ENCODE data around the gene TPSAB1. TPM values are rescaled to one million over a fixed set of nuclear protein-coding genes. Genes with fewer than 3 reads are reported as not detected.
A peak's percentile ranks its signal among the peaks of the same experiment; 100 is the strongest.

Gene TPSAB1
- total RNA-seq, 1 donor from 2014 or later: not detected

- peaks cover 19% of the 10 kb centered on the region for H3K9me3 Mint-ChIP-seq (ENCODE audit: unreplicated experiment)
- no peaks in the 10 kb centered on the region for H3K36me3 Mint-ChIP-seq (ENCODE audit: unreplicated experiment)
These were observed 18.6 kb upstream of the TPSAB1 start for GRCh38 chr16:1221628-1222552.

GRCh38 chr16:1222553-1223354 is 17.8 kb upstream of the TPSAB1 start:
- peaks cover 6% of the 10 kb centered on the region for H3K4me1 Mint-ChIP-seq (ENCODE audit: low read depth, unreplicated experiment)
- DNase-seq: no peak
- no peak for TF ChIP-seq CTCF (IDR thresholded peaks at IDR 0.05; ENCODE audit: partially characterized antibody, unreplicated experiment)
- H3K27me3 Mint-ChIP-seq (ENCODE audit: unreplicated experiment): peaks cover 19% of the 10 kb centered on the region
- peaks cover 22% of the 10 kb centered on the region for H3K9me3 Mint-ChIP-seq (ENCODE audit: unreplicated experiment)
- H3K36me3 Mint-ChIP-seq (ENCODE audit: unreplicated experiment): no peaks in the 10 kb centered on the region
- no peak overlapping the region for H3K27ac Mint-ChIP-seq (ENCODE audit: unreplicated experiment)
- no peak overlapping the region for H3K4me3 Mint-ChIP-seq (ENCODE audit: unreplicated experiment)

More at GRCh38 chr16:1221628-1222552, 18.6 kb upstream of the TPSAB1 start:
- peak overlapping the region; percentile 6 for H3K27ac Mint-ChIP-seq (ENCODE audit: unreplicated experiment)
- peaks cover 18% of the 10 kb centered on the region for H3K27me3 Mint-ChIP-seq (ENCODE audit: unreplicated experiment)
- peaks cover 2% of the 10 kb centered on the region for H3K4me1 Mint-ChIP-seq (ENCODE audit: low read depth, unreplicated experiment)
- H3K4me3 Mint-ChIP-seq (ENCODE audit: unreplicated experiment): no peak overlapping the region
- DNase-seq: no peak
- TF ChIP-seq CTCF (IDR thresholded peaks at IDR 0.05; ENCODE audit: partially characterized antibody, unreplicated experiment): no peak

GRCh38 chr16:1223355-1224214 is 16.9 kb upstream of the TPSAB1 start:
- Mint-ChIP-seq H3K27me3 (ENCODE audit: unreplicated experiment) (peaks cover 21% of the 10 kb centered on the region), H3K36me3 (ENCODE audit: unreplicated experiment) (no peaks in the 10 kb centered on the region), H3K4me3 (ENCODE audit: unreplicated experiment) (no peak overlapping the region), H3K9me3 (ENCODE audit: unreplicated experiment) (peaks cover 21% of the 10 kb centered on the region), H3K4me1 (ENCODE audit: low read depth, unreplicated experiment) (peaks cover 6% of the 10 kb centered on the region), H3K27ac (ENCODE audit: unreplicated experiment) (peak overlapping the region; percentile 82)
- TF ChIP-seq CTCF (IDR thresholded peaks at IDR 0.05; ENCODE audit: partially characterized antibody, unreplicated experiment): no peak
- DNase-seq: no peak

- no peak overlapping the region for H3K27ac Mint-ChIP-seq (ENCODE audit: unreplicated experiment)
- peaks cover 21% of the 10 kb centered on the region for H3K9me3 Mint-ChIP-seq (ENCODE audit: unreplicated experiment)
- peaks cover 21% of the 10 kb centered on the region for H3K27me3 Mint-ChIP-seq (ENCODE audit: unreplicated experiment)
- no peak for DNase-seq
- peaks cover 6% of the 10 kb centered on the region for H3K4me1 Mint-ChIP-seq (ENCODE audit: low read depth, unreplicated experiment)
- no peaks in the 10 kb centered on the region for H3K36me3 Mint-ChIP-seq (ENCODE audit: unreplicated experiment)
- H3K4me3 Mint-ChIP-seq (ENCODE audit: unreplicated experiment): no peak overlapping the region
- no peak for TF ChIP-seq CTCF (IDR thresholded peaks at IDR 0.05; ENCODE audit: partially characterized antibody, unreplicated experiment)
These were observed 15.9 kb upstream of the TPSAB1 start for GRCh38 chr16:1224558-1224957.
